Measurements from ENCODE around the gene NKX6-2.

DNA sequence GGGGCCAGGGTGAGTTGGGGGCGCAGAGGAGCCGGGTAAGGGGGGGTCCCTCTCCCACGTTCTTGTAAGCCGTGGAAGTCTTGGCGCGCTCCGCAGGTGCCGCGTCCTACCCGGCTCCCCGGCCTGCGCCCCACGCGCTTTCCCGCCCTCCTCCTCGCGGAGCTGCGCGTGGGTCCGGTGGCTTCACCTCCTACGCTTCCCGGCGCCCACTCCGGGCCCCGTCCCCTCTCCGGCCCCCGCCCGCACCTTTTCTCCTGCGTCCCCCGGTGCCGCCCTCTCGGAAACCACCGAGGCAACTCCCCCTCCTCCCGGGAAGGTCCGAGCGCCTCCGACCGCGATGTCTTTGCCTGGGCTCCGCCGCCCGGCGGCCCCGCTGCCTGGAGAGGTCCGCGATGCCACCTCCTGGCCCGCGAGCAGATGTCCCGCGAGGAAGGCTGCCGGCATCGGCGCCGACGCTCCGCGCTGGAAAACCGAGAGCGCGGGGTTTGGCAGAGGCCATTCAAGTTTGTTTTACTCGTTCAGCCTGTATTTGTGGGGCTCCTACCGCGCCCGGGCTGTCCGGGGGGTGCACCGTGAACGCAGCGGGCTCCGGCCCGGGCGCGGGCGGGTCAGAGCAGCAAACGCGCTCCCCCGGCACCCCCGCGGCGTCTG is 2.4 kb upstream of the NKX6-2 start:
- TF ChIP-seq, protein P1, sequence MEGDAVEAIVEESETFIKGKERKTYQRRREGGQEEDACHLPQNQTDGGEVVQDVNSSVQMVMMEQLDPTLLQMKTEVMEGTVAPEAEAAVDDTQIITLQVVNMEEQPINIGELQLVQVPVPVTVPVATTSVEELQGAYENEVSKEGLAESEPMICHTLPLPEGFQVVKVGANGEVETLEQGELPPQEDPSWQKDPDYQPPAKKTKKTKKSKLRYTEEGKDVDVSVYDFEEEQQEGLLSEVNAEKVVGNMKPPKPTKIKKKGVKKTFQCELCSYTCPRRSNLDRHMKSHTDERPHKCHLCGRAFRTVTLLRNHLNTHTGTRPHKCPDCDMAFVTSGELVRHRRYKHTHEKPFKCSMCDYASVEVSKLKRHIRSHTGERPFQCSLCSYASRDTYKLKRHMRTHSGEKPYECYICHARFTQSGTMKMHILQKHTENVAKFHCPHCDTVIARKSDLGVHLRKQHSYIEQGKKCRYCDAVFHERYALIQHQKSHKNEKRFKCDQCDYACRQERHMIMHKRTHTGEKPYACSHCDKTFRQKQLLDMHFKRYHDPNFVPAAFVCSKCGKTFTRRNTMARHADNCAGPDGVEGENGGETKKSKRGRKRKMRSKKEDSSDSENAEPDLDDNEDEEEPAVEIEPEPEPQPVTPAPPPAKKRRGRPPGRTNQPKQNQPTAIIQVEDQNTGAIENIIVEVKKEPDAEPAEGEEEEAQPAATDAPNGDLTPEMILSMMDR (IDR thresholded peaks at IDR 0.05), result peak in 3 of 6 experiments; percentile 5 to 17 (median 10)
- no peak for TF ChIP-seq POLR2A (IDR thresholded peaks at IDR 0.05)

Data from esophagus squamous epithelium (tissue), 4 donors.